ENCODE data around the gene PDE3B. TPM values are rescaled to one million over a fixed set of nuclear protein-coding genes. Genes with fewer than 3 reads are reported as not detected.
"Not testable (repeated sequence)": the region's sequence is repeated elsewhere in the genome, so short reads cannot be mapped to it uniquely, and the experiment has no call there.

The PDE3B gene
- total and polyA plus RNA-seq, 2 donors, result 9.8 to 32.9 TPM

GRCh38 chr11:14743667-14744066 is 100.1 kb downstream of the PDE3B start:
- H3K9me3 ChIP-seq (ENCODE audit: control insufficient read depth in 2 of 2, insufficient read depth in 1 of 2, low read length in 1 of 2); DNase-seq (ENCODE audit: low read depth in 6 of 9, low spot score in 9 of 9); H3K27ac ChIP-seq (ENCODE audit: low read depth in 1 of 2, low read length in 1 of 2); H3K4me1 ChIP-seq (ENCODE audit: control insufficient read depth in 2 of 2, insufficient read depth in 2 of 2, low read length in 2 of 2); H3K36me3 ChIP-seq (ENCODE audit: control insufficient read depth in 2 of 2, insufficient read depth in 2 of 2, low read length in 1 of 2); H3K4me3 ChIP-seq (ENCODE audit: low read length in 2 of 2); H3K27me3 ChIP-seq (ENCODE audit: control insufficient read depth in 2 of 2, insufficient read depth in 1 of 2, low read length in 1 of 2): not testable (repeated sequence)
- WGBS, result 97% methylated on average over 6 of the region's 6 CpGs

GRCh38 chr11:14746857-14747395 is 103.3 kb downstream of the PDE3B start:
- no peaks in the 10 kb centered on the region for H3K36me3 ChIP-seq (ENCODE audit: control insufficient read depth in 2 of 2, insufficient read depth in 2 of 2, low read length in 1 of 2)
- 89% methylated on average over 3 of the region's 3 CpGs for WGBS
- DNase-seq (ENCODE audit: low read depth in 6 of 9, low spot score in 9 of 9), result no peak

GRCh38 chr11:14748090-14748489 is 104.5 kb downstream of the PDE3B start:
- Histone ChIP-seq H3K4me3 (ENCODE audit: low read length in 2 of 2) (no peak overlapping the region), H3K36me3 (ENCODE audit: control insufficient read depth in 2 of 2, insufficient read depth in 2 of 2, low read length in 1 of 2) (no peaks in the 10 kb centered on the region), H3K4me1 (ENCODE audit: control insufficient read depth in 2 of 2, insufficient read depth in 2 of 2, low read length in 2 of 2) (peaks cover 5 to 6% of the 10 kb centered on the region in 2 donors), H3K27ac (ENCODE audit: low read depth in 1 of 2, low read length in 1 of 2) (no peak overlapping the region), H3K9me3 (ENCODE audit: control insufficient read depth in 2 of 2, insufficient read depth in 1 of 2, low read length in 1 of 2) (peaks cover 0 to 8% of the 10 kb centered on the region in 2 donors), H3K27me3 (ENCODE audit: control insufficient read depth in 2 of 2, insufficient read depth in 1 of 2, low read length in 1 of 2) (no peaks in the 10 kb centered on the region)
- 97% methylated on average over 1 of the region's 1 CpG for whole genome bisulfite sequencing
- no peak for DNase-seq (ENCODE audit: low read depth in 6 of 9, low spot score in 9 of 9)

More at GRCh38 chr11:14746857-14747395, 103.3 kb downstream of the PDE3B start:
- H3K4me3 ChIP-seq (ENCODE audit: low read length in 2 of 2), result no peak overlapping the region
- no peaks in the 10 kb centered on the region for H3K27me3 ChIP-seq (ENCODE audit: control insufficient read depth in 2 of 2, insufficient read depth in 1 of 2, low read length in 1 of 2)
- H3K27ac ChIP-seq (ENCODE audit: low read depth in 1 of 2, low read length in 1 of 2), result no peak overlapping the region
- peaks cover 0 to 8% of the 10 kb centered on the region in 2 donors for H3K9me3 ChIP-seq (ENCODE audit: control insufficient read depth in 2 of 2, insufficient read depth in 1 of 2, low read length in 1 of 2)
- peaks cover 4 to 6% of the 10 kb centered on the region in 2 donors for H3K4me1 ChIP-seq (ENCODE audit: control insufficient read depth in 2 of 2, insufficient read depth in 2 of 2, low read length in 2 of 2)

GRCh38 chr11:14750911-14751310 is 107.3 kb downstream of the PDE3B start:
- peaks cover 5 to 6% of the 10 kb centered on the region in 2 donors for H3K4me1 ChIP-seq (ENCODE audit: control insufficient read depth in 2 of 2, insufficient read depth in 2 of 2, low read length in 2 of 2)
- H3K27me3 ChIP-seq (ENCODE audit: control insufficient read depth in 2 of 2, insufficient read depth in 1 of 2, low read length in 1 of 2), result no peaks in the 10 kb centered on the region
- no peaks in the 10 kb centered on the region for H3K36me3 ChIP-seq (ENCODE audit: control insufficient read depth in 2 of 2, insufficient read depth in 2 of 2, low read length in 1 of 2)
- H3K4me3 ChIP-seq (ENCODE audit: low read length in 2 of 2), result no peak overlapping the region
- peaks cover 0 to 3% of the 10 kb centered on the region in 2 donors for H3K9me3 ChIP-seq (ENCODE audit: control insufficient read depth in 2 of 2, insufficient read depth in 1 of 2, low read length in 1 of 2)
- WGBS, result 95% methylated on average over 1 of the region's 1 CpG
- DNase-seq (ENCODE audit: low read depth in 6 of 9, low spot score in 9 of 9), result no peak
- H3K27ac ChIP-seq (ENCODE audit: low read depth in 1 of 2, low read length in 1 of 2), result no peak overlapping the region

- no peak overlapping the region for H3K4me3 ChIP-seq (ENCODE audit: low read length in 2 of 2)
- no peaks in the 10 kb centered on the region for H3K36me3 ChIP-seq (ENCODE audit: control insufficient read depth in 2 of 2, insufficient read depth in 2 of 2, low read length in 1 of 2)
- peaks cover 4 to 5% of the 10 kb centered on the region in 2 donors for H3K4me1 ChIP-seq (ENCODE audit: control insufficient read depth in 2 of 2, insufficient read depth in 2 of 2, low read length in 2 of 2)
- no peak for DNase-seq (ENCODE audit: low read depth in 6 of 9, low spot score in 9 of 9)
- H3K27ac ChIP-seq (ENCODE audit: low read depth in 1 of 2, low read length in 1 of 2), result no peak overlapping the region
- no peaks in the 10 kb centered on the region for H3K27me3 ChIP-seq (ENCODE audit: control insufficient read depth in 2 of 2, insufficient read depth in 1 of 2, low read length in 1 of 2)
- peaks cover 0 to under 1% of the 10 kb centered on the region in 2 donors for H3K9me3 ChIP-seq (ENCODE audit: control insufficient read depth in 2 of 2, insufficient read depth in 1 of 2, low read length in 1 of 2)
These were observed 108.4 kb downstream of the PDE3B start for GRCh38 chr11:14751975-14752407.

- no peak overlapping the region for H3K4me3 ChIP-seq (ENCODE audit: low read length in 2 of 2)
- WGBS, result 96% methylated on average over 3 of the region's 3 CpGs
- H3K27ac ChIP-seq (ENCODE audit: low read depth in 1 of 2, low read length in 1 of 2), result no peak overlapping the region
- no peaks in the 10 kb centered on the region for H3K9me3 ChIP-seq (ENCODE audit: control insufficient read depth in 2 of 2, insufficient read depth in 1 of 2, low read length in 1 of 2)
- no peaks in the 10 kb centered on the region for H3K36me3 ChIP-seq (ENCODE audit: control insufficient read depth in 2 of 2, insufficient read depth in 2 of 2, low read length in 1 of 2)
- no peak for DNase-seq (ENCODE audit: low read depth in 6 of 9, low spot score in 9 of 9)
- H3K27me3 ChIP-seq (ENCODE audit: control insufficient read depth in 2 of 2, insufficient read depth in 1 of 2, low read length in 1 of 2), result no peaks in the 10 kb centered on the region
- H3K4me1 ChIP-seq (ENCODE audit: control insufficient read depth in 2 of 2, insufficient read depth in 2 of 2, low read length in 2 of 2), result peaks cover 5 to 10% of the 10 kb centered on the region in 2 donors
These were observed 111.5 kb downstream of the PDE3B start for GRCh38 chr11:14755140-14755539.

- no peaks in the 10 kb centered on the region for H3K9me3 ChIP-seq (ENCODE audit: control insufficient read depth in 2 of 2, insufficient read depth in 1 of 2, low read length in 1 of 2)
- H3K4me3 ChIP-seq (ENCODE audit: low read length in 2 of 2), result no peak overlapping the region
- peaks cover 5 to 10% of the 10 kb centered on the region in 2 donors for H3K4me1 ChIP-seq (ENCODE audit: control insufficient read depth in 2 of 2, insufficient read depth in 2 of 2, low read length in 2 of 2)
- H3K27ac ChIP-seq (ENCODE audit: low read depth in 1 of 2, low read length in 1 of 2), result no peak overlapping the region
- DNase-seq (ENCODE audit: low read depth in 6 of 9, low spot score in 9 of 9), result no peak
- 96% methylated on average over 4 of the region's 4 CpGs for WGBS
- H3K27me3 ChIP-seq (ENCODE audit: control insufficient read depth in 2 of 2, insufficient read depth in 1 of 2, low read length in 1 of 2), result no peaks in the 10 kb centered on the region
- no peaks in the 10 kb centered on the region for H3K36me3 ChIP-seq (ENCODE audit: control insufficient read depth in 2 of 2, insufficient read depth in 2 of 2, low read length in 1 of 2)
These were observed 112.7 kb downstream of the PDE3B start for GRCh38 chr11:14756349-14756748.

GRCh38 chr11:14759300-14760012 is 115.9 kb downstream of the PDE3B start:
- H3K27me3 ChIP-seq (ENCODE audit: control insufficient read depth in 2 of 2, insufficient read depth in 1 of 2, low read length in 1 of 2); H3K4me3 ChIP-seq (ENCODE audit: low read length in 2 of 2); H3K9me3 ChIP-seq (ENCODE audit: control insufficient read depth in 2 of 2, insufficient read depth in 1 of 2, low read length in 1 of 2); H3K36me3 ChIP-seq (ENCODE audit: control insufficient read depth in 2 of 2, insufficient read depth in 2 of 2, low read length in 1 of 2): not testable (repeated sequence)
- 70% methylated on average over 9 of the region's 9 CpGs for WGBS
- peak in 1 of 9 donors; percentile 49 for DNase-seq (ENCODE audit: low read depth in 6 of 9, low spot score in 9 of 9)
- Histone ChIP-seq H3K4me1 (ENCODE audit: control insufficient read depth in 2 of 2, insufficient read depth in 2 of 2, low read length in 2 of 2) (peaks cover 9 to 14% of the 10 kb centered on the region in 2 donors), H3K27ac (ENCODE audit: low read depth in 1 of 2, low read length in 1 of 2) (peak overlapping the region in 1 of 2 donors; percentile 27)

- 95% methylated on average over 1 of the region's 1 CpG for WGBS
- DNase-seq (ENCODE audit: low read depth in 6 of 9, low spot score in 9 of 9), result peak in 2 of 9 donors; percentile 35 to 65
These were observed 120.6 kb downstream of the PDE3B start for GRCh38 chr11:14764179-14764578.

More at GRCh38 chr11:14764179-14764578, 120.6 kb downstream of the PDE3B start:
- Histone ChIP-seq H3K4me1 (ENCODE audit: control insufficient read depth in 2 of 2, insufficient read depth in 2 of 2, low read length in 2 of 2) (peaks cover 9 to 14% of the 10 kb centered on the region in 2 donors), H3K4me3 (ENCODE audit: low read length in 2 of 2) (no peak overlapping the region), H3K27me3 (ENCODE audit: control insufficient read depth in 2 of 2, insufficient read depth in 1 of 2, low read length in 1 of 2) (no peaks in the 10 kb centered on the region), H3K36me3 (ENCODE audit: control insufficient read depth in 2 of 2, insufficient read depth in 2 of 2, low read length in 1 of 2) (no peaks in the 10 kb centered on the region), H3K27ac (ENCODE audit: low read depth in 1 of 2, low read length in 1 of 2) (peak overlapping the region; percentile 19 to 82), H3K9me3 (ENCODE audit: control insufficient read depth in 2 of 2, insufficient read depth in 1 of 2, low read length in 1 of 2) (no peaks in the 10 kb centered on the region)
